Measurements from ENCODE around the gene ACTR3. TPM values are rescaled to one million over a fixed set of nuclear protein-coding genes. Genes with fewer than 3 reads are reported as not detected.

Gene ACTR3
- total RNA-seq, 1 experiment from 2014 or later: 296 TPM

DNA sequence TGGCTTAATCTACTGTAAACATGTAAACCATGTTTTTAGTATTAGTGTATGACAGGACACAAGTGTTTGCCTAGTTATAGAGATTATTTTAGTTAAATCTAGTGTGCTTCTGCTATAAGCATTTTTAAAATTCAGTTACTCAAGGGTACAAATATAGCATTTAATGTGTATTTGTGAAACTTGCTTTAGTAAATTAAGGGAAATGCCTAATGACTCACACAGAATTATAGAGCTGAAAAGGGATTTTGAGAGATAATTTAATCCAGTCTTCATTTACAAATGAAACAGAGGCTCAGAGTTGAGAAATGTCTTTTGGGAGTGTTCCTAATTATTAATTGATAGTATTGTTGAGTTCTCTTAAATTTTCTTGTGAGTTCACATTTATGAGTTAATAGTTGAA lies 8.2 kb downstream of the ACTR3 start:
- Mint-ChIP-seq H3K27me3 (ENCODE audit: unreplicated experiment) (no peaks in the 10 kb centered on the region), H3K4me1 (ENCODE audit: low read depth, unreplicated experiment) (peaks cover 72% of the 10 kb centered on the region), H3K4me3 (ENCODE audit: low read depth, unreplicated experiment) (no peak overlapping the region), H3K9me3 (ENCODE audit: low read depth, unreplicated experiment) (no peaks in the 10 kb centered on the region), H3K27ac (ENCODE audit: unreplicated experiment) (no peak overlapping the region), H3K36me3 (ENCODE audit: insufficient read depth, unreplicated experiment) (peaks cover 28% of the 10 kb centered on the region)
- TF ChIP-seq, protein P1, sequence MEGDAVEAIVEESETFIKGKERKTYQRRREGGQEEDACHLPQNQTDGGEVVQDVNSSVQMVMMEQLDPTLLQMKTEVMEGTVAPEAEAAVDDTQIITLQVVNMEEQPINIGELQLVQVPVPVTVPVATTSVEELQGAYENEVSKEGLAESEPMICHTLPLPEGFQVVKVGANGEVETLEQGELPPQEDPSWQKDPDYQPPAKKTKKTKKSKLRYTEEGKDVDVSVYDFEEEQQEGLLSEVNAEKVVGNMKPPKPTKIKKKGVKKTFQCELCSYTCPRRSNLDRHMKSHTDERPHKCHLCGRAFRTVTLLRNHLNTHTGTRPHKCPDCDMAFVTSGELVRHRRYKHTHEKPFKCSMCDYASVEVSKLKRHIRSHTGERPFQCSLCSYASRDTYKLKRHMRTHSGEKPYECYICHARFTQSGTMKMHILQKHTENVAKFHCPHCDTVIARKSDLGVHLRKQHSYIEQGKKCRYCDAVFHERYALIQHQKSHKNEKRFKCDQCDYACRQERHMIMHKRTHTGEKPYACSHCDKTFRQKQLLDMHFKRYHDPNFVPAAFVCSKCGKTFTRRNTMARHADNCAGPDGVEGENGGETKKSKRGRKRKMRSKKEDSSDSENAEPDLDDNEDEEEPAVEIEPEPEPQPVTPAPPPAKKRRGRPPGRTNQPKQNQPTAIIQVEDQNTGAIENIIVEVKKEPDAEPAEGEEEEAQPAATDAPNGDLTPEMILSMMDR (IDR thresholded peaks at IDR 0.05; ENCODE audit: unreplicated experiment): no peak
- intact Hi-C loops (cut with micrococcal nuclease; ENCODE audit: unreplicated experiment): loop anchor here (10.0 kb wide), 1 partner anchor 657 kb away; no protein-coding TSS in a partner anchor
- no peak for DNase-seq
- BruUV-seq (replicated peaks): no TSS peak
- CTCF ChIA-PET: no interaction called here

DNA sequence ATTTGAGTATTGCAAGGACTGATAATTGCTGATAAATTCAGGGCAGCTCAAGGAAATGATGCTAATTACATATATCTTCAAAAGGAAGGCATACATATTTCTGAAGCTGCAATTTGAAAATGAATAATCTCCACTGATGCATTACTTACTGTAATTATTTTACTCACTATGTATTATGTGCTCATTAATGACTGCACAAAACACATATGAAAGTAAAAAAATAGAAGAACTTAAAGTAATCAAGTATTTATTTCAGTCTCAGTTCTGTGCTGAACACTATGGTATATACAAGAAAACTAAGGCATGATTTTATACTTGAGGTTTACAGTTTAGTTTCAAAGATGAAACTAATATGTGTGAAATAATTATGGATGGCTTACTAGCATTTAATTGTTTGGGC lies 9.3 kb downstream of the ACTR3 start:
- Mint-ChIP-seq H3K27me3 (ENCODE audit: unreplicated experiment) (no peaks in the 10 kb centered on the region), H3K27ac (ENCODE audit: unreplicated experiment) (peak overlapping the region; percentile 19), H3K4me3 (ENCODE audit: low read depth, unreplicated experiment) (no peak overlapping the region), H3K36me3 (ENCODE audit: insufficient read depth, unreplicated experiment) (peaks cover 21% of the 10 kb centered on the region), H3K4me1 (ENCODE audit: low read depth, unreplicated experiment) (peaks cover 70% of the 10 kb centered on the region), H3K9me3 (ENCODE audit: low read depth, unreplicated experiment) (no peaks in the 10 kb centered on the region)
- DNase-seq: no peak
- CTCF ChIA-PET: no interaction called here
- no TSS peak for BruUV-seq (replicated peaks)
- TF ChIP-seq, protein P1 (IDR thresholded peaks at IDR 0.05; ENCODE audit: unreplicated experiment): no peak
- intact Hi-C loops (cut with micrococcal nuclease; ENCODE audit: unreplicated experiment): loop anchor here (10.0 kb wide), 1 partner anchor 656 kb away; no protein-coding TSS in a partner anchor

GRCh38 chr2:113901943-113902342 lies 12.1 kb downstream of the ACTR3 start:
- no peak for DNase-seq
- peaks cover 49% of the 10 kb centered on the region for H3K4me1 Mint-ChIP-seq (ENCODE audit: low read depth, unreplicated experiment)
- no peak overlapping the region for H3K4me3 Mint-ChIP-seq (ENCODE audit: low read depth, unreplicated experiment)
- no peaks in the 10 kb centered on the region for H3K27me3 Mint-ChIP-seq (ENCODE audit: unreplicated experiment)
- intact Hi-C loops (cut with micrococcal nuclease; ENCODE audit: unreplicated experiment): no loop called here
- BruUV-seq (replicated peaks): no TSS peak
- H3K9me3 Mint-ChIP-seq (ENCODE audit: low read depth, unreplicated experiment): no peaks in the 10 kb centered on the region
- CTCF ChIA-PET: interaction anchor here (1.3 kb wide), 1 partner anchor 8 kb away, joined by 3 read pairs; no protein-coding TSS in a partner anchor
- H3K27ac Mint-ChIP-seq (ENCODE audit: unreplicated experiment): no peak overlapping the region
- TF ChIP-seq, protein P1 (IDR thresholded peaks at IDR 0.05; ENCODE audit: unreplicated experiment): no peak
- H3K36me3 Mint-ChIP-seq (ENCODE audit: insufficient read depth, unreplicated experiment): peaks cover 25% of the 10 kb centered on the region

DNA sequence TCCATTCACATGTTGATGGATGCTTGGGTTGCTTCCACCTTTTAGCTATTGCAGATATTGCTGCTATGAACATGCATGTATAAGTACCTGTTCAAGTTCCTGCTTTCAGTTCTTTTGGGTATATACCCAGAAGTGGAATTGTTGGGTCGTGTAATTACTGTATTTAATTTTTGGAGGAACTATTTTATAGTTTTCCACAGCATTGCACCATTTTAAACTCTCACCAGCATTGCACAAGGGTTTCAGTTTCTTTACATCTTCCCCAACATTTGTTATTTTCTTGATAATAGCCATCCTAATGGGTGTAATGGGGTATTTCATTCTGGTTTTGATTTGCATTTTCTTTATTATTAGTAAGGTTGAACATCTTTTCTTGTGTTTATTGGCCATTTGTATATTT lies 16.0 kb downstream of the ACTR3 start:
- DNase-seq: no peak
- no TSS peak for BruUV-seq (replicated peaks)
- TF ChIP-seq, protein P1 (IDR thresholded peaks at IDR 0.05; ENCODE audit: unreplicated experiment): no peak
- Mint-ChIP-seq H3K27me3 (ENCODE audit: unreplicated experiment) (no peaks in the 10 kb centered on the region), H3K36me3 (ENCODE audit: insufficient read depth, unreplicated experiment) (peaks cover 24% of the 10 kb centered on the region), H3K27ac (ENCODE audit: unreplicated experiment) (no peak overlapping the region), H3K4me1 (ENCODE audit: low read depth, unreplicated experiment) (peaks cover 38% of the 10 kb centered on the region), H3K4me3 (ENCODE audit: low read depth, unreplicated experiment) (no peak overlapping the region), H3K9me3 (ENCODE audit: low read depth, unreplicated experiment) (no peaks in the 10 kb centered on the region)
- CTCF ChIA-PET: no interaction called here
- intact Hi-C loops (cut with micrococcal nuclease; ENCODE audit: unreplicated experiment): no loop called here
